ENCODE data around the gene PDE1A. TPM values are rescaled to one million over a fixed set of nuclear protein-coding genes. Genes with fewer than 3 reads are reported as not detected.

The PDE1A gene
- total RNA-seq, 1 donor from 2014 or later, result 4.8 TPM

GRCh38 chr2:182351427-182351826 lies 75.4 kb downstream of the PDE1A start:
- no peaks in the 10 kb centered on the region for H3K36me3 ChIP-seq
- H3K9me3 ChIP-seq, result no peaks in the 10 kb centered on the region
- DNase-seq (ENCODE audit: low spot score in 2 of 2), result no peak
- H3K4me3 ChIP-seq, result no peak overlapping the region
- H3K4me1 ChIP-seq, result no peaks in the 10 kb centered on the region
- TF ChIP-seq, protein P1, sequence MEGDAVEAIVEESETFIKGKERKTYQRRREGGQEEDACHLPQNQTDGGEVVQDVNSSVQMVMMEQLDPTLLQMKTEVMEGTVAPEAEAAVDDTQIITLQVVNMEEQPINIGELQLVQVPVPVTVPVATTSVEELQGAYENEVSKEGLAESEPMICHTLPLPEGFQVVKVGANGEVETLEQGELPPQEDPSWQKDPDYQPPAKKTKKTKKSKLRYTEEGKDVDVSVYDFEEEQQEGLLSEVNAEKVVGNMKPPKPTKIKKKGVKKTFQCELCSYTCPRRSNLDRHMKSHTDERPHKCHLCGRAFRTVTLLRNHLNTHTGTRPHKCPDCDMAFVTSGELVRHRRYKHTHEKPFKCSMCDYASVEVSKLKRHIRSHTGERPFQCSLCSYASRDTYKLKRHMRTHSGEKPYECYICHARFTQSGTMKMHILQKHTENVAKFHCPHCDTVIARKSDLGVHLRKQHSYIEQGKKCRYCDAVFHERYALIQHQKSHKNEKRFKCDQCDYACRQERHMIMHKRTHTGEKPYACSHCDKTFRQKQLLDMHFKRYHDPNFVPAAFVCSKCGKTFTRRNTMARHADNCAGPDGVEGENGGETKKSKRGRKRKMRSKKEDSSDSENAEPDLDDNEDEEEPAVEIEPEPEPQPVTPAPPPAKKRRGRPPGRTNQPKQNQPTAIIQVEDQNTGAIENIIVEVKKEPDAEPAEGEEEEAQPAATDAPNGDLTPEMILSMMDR (IDR thresholded peaks at IDR 0.05), result no peak
- intact Hi-C loops (cut with DNase I), result no loop called here
- no peaks in the 10 kb centered on the region for H3K27me3 ChIP-seq
- no peak overlapping the region for H3K27ac ChIP-seq

DNA sequence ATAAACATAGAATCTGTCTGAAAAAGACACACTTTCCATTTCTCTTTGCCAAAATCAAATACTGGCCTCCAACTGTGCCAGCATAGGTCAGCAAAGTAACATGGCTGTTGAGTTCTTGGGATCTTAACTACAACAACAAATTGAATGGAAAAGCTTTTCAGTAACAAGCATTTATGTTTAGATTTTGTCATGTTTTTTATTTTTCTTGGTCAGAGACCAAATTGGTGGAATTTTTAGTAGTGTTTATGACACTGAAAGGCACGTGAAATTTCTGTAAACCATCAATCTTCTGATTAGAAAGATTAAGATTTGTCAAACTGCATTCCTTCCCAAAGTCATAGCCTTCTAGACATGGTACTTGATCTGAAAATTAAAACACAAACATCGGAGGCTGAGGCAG lies 77.6 kb downstream of the PDE1A start:
- Histone ChIP-seq H3K27ac (peak overlapping the region; percentile 32 to 58), H3K4me1 (no peaks in the 10 kb centered on the region), H3K27me3 (no peaks in the 10 kb centered on the region), H3K36me3 (no peaks in the 10 kb centered on the region), H3K9me3 (no peaks in the 10 kb centered on the region), H3K4me3 (no peak overlapping the region)
- no peak for DNase-seq (ENCODE audit: low spot score in 2 of 2)
- TF ChIP-seq, protein P1 (IDR thresholded peaks at IDR 0.05), result no peak
- intact Hi-C loops (cut with DNase I), result no loop called here

- no peaks in the 10 kb centered on the region for H3K36me3 ChIP-seq
These were observed 81.5 kb downstream of the PDE1A start for GRCh38 chr2:182345384-182345783.

GRCh38 chr2:182330451-182331305 lies 96.2 kb downstream of the PDE1A start:
- Histone ChIP-seq H3K27me3 (no peaks in the 10 kb centered on the region), H3K4me3 (no peak overlapping the region), H3K9me3 (peaks cover 0 to 5% of the 10 kb centered on the region in 2 donors), H3K36me3 (no peaks in the 10 kb centered on the region), H3K27ac (peak overlapping the region; percentile 4 to 42), H3K4me1 (no peaks in the 10 kb centered on the region)
- TF ChIP-seq, protein P1 (IDR thresholded peaks at IDR 0.05), result no peak
- intact Hi-C loops (cut with DNase I), result no loop called here
- DNase-seq (ENCODE audit: low spot score in 2 of 2), result no peak

More at GRCh38 chr2:182345384-182345783, 81.5 kb downstream of the PDE1A start:
- Histone ChIP-seq H3K27ac (no peak overlapping the region), H3K4me3 (no peak overlapping the region), H3K4me1 (no peaks in the 10 kb centered on the region), H3K27me3 (no peaks in the 10 kb centered on the region), H3K9me3 (no peaks in the 10 kb centered on the region)
- DNase-seq (ENCODE audit: low spot score in 2 of 2), result no peak
- intact Hi-C loops (cut with DNase I), result no loop called here
- TF ChIP-seq, protein P1 (IDR thresholded peaks at IDR 0.05), result no peak

- Histone ChIP-seq H3K27me3 (no peaks in the 10 kb centered on the region), H3K4me3 (no peak overlapping the region), H3K9me3 (no peaks in the 10 kb centered on the region), H3K4me1 (peaks cover 0 to 2% of the 10 kb centered on the region in 2 donors), H3K27ac (no peak overlapping the region), H3K36me3 (no peaks in the 10 kb centered on the region)
- intact Hi-C loops (cut with DNase I), result no loop called here
- TF ChIP-seq, protein P1 (IDR thresholded peaks at IDR 0.05), result no peak
- DNase-seq (ENCODE audit: low spot score in 2 of 2), result no peak
These were observed 102.2 kb downstream of the PDE1A start for GRCh38 chr2:182324665-182325064.
